ENCODE data around the gene FAM131C.
"Not testable (repeated sequence)": the region's sequence is repeated elsewhere in the genome, so short reads cannot be mapped to it uniquely, and the experiment has no call there.

- TF ChIP-seq, protein P1, sequence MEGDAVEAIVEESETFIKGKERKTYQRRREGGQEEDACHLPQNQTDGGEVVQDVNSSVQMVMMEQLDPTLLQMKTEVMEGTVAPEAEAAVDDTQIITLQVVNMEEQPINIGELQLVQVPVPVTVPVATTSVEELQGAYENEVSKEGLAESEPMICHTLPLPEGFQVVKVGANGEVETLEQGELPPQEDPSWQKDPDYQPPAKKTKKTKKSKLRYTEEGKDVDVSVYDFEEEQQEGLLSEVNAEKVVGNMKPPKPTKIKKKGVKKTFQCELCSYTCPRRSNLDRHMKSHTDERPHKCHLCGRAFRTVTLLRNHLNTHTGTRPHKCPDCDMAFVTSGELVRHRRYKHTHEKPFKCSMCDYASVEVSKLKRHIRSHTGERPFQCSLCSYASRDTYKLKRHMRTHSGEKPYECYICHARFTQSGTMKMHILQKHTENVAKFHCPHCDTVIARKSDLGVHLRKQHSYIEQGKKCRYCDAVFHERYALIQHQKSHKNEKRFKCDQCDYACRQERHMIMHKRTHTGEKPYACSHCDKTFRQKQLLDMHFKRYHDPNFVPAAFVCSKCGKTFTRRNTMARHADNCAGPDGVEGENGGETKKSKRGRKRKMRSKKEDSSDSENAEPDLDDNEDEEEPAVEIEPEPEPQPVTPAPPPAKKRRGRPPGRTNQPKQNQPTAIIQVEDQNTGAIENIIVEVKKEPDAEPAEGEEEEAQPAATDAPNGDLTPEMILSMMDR (IDR thresholded peaks at IDR 0.05), result not testable (repeated sequence)
- not testable (repeated sequence) for TF ChIP-seq POLR2A (IDR thresholded peaks at IDR 0.05)
Measured at GRCh38 chr1:16036461-16036860, 37.0 kb downstream of the FAM131C start.
